ENCODE measurements around the gene ZSWIM5. TPM values are rescaled to one million over a fixed set of nuclear protein-coding genes. Genes with fewer than 3 reads are reported as not detected.

The ZSWIM5 gene
- total RNA-seq, 4 donors from 2014 or later: 1.3 to 2.2 (median 1.7) TPM

DNA sequence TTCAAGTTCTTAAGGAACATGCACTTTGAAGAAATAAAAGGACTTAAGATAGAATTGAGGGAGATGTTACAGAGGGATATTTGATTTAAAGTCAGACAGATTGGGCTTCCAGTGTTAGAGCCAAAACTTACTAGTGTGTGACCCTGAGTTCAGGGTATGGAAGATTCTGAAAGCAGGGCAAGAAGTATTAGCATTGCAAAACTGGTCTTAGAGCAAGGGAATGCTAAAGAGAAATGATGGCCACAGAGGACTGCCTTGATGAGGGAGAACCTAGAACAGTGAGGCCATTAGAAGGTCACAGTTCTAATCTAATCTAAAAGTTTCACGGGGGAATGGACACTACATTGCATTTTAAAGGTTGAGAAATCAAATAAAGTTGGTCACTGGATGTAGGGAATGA lies 148.9 kb downstream of the ZSWIM5 start:
- TF ChIP-seq, protein P1, sequence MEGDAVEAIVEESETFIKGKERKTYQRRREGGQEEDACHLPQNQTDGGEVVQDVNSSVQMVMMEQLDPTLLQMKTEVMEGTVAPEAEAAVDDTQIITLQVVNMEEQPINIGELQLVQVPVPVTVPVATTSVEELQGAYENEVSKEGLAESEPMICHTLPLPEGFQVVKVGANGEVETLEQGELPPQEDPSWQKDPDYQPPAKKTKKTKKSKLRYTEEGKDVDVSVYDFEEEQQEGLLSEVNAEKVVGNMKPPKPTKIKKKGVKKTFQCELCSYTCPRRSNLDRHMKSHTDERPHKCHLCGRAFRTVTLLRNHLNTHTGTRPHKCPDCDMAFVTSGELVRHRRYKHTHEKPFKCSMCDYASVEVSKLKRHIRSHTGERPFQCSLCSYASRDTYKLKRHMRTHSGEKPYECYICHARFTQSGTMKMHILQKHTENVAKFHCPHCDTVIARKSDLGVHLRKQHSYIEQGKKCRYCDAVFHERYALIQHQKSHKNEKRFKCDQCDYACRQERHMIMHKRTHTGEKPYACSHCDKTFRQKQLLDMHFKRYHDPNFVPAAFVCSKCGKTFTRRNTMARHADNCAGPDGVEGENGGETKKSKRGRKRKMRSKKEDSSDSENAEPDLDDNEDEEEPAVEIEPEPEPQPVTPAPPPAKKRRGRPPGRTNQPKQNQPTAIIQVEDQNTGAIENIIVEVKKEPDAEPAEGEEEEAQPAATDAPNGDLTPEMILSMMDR (IDR thresholded peaks at IDR 0.05): no peak
- no peak for TF ChIP-seq POLR2A (IDR thresholded peaks at IDR 0.05)
- intact Hi-C loops (cut with DNase I; ENCODE audit: low total_unique reads): no loop called here
- H3K4me3 ChIP-seq (ENCODE audit: low read depth, poor library complexity, severe bottlenecking): no peak overlapping the region
- WGBS, 2 donors: 85 to 91% methylated on average over 1 of the region's 1 CpG
- DNase-seq (ENCODE audit: low spot score in 2 of 2): no peak

DNA sequence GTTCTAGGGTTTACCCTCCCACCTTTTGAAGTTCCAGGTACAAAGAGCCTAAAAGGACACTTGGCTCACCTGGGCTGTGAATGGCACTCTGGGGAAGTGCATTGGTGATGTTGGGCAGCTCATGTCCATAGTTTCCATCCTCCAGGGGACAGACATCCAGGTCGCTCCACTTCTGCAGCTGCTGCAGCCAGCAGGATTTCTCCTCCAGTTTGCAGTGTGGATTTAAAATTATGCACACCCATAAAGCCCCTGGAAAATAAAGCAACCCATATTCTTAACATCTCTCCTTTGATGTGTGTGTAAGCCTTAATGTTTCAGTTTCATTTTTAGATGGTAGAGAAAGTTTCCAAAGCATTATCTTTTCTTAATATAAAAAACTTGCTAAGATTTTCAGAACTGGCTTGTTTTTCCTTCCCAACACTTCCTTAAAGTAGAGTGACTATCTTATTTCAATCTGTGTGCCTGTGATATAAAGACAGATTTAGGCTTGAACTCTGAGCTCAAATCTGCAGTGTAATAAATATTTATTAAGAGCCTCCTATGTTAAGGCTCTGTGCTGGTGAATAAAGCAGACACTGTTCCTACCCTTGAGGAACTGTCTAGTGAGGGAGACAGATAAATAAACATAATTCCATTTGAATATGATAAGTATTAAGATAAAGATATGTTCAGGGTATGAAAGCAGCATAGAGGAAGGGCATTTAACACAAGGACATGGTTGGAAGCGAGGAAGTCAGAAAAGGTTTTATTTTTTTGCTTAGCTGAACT lies 155.2 kb downstream of the ZSWIM5 start:
- DNase-seq (ENCODE audit: low spot score in 2 of 2): no peak
- intact Hi-C loops (cut with DNase I; ENCODE audit: low total_unique reads): no loop called here
- no peak overlapping the region for H3K4me3 ChIP-seq (ENCODE audit: low read depth, poor library complexity, severe bottlenecking)
- WGBS, 2 donors: 67 to 78% methylated on average over 2 of the region's 2 CpGs
- TF ChIP-seq POLR2A (IDR thresholded peaks at IDR 0.05): no peak
- TF ChIP-seq, protein P1 (IDR thresholded peaks at IDR 0.05): no peak

DNA sequence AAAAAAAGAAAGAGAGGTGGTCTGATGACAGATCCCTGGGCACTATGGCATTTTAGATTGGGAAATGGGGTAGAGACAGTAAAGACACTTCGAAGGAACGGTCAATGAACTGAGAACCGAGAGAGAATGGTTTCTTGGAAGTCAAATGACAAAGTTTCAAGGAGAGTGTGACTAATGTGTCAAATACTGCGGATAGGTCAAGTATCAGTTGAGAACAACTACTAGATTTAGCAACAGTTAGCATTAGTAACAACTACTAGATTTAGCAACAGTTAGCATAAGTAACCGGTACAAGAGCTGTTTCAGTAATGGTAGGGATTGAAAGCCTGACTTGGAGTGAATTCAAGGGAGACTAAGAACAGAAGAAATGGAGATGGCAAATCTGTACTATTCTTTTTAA lies 159.4 kb downstream of the ZSWIM5 start:
- WGBS, 2 donors: 95% methylated on average over 5 of the region's 5 CpGs
- no peak overlapping the region for H3K4me3 ChIP-seq (ENCODE audit: low read depth, poor library complexity, severe bottlenecking)
- intact Hi-C loops (cut with DNase I; ENCODE audit: low total_unique reads): no loop called here
- no peak for TF ChIP-seq POLR2A (IDR thresholded peaks at IDR 0.05)
- TF ChIP-seq, protein P1 (IDR thresholded peaks at IDR 0.05): no peak
- DNase-seq (ENCODE audit: low spot score in 2 of 2): no peak

DNA sequence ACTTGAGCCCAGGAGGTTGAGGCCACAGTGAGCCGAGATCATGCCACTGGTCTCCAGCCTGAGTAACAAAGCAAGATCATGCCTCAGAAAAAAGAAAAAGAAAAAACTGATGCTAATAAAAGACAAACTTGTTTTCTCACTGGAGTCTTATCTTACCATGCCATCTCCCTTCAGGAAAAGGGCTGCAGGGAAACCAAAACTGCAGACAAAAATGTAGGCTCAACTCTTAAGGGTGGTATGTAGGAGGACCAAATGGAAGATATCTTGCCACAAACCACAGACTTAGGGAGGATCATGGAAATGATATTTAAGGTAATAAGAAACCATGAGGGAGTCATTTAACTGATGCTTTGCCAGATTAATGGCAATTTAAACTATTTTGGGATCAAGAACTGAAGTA lies 161.5 kb downstream of the ZSWIM5 start:
- TF ChIP-seq POLR2A (IDR thresholded peaks at IDR 0.05): no peak
- TF ChIP-seq, protein P1 (IDR thresholded peaks at IDR 0.05): no peak
- 77 to 89% methylated on average over 1 of the region's 1 CpG for WGBS, 2 donors
- intact Hi-C loops (cut with DNase I; ENCODE audit: low total_unique reads): no loop called here

DNA sequence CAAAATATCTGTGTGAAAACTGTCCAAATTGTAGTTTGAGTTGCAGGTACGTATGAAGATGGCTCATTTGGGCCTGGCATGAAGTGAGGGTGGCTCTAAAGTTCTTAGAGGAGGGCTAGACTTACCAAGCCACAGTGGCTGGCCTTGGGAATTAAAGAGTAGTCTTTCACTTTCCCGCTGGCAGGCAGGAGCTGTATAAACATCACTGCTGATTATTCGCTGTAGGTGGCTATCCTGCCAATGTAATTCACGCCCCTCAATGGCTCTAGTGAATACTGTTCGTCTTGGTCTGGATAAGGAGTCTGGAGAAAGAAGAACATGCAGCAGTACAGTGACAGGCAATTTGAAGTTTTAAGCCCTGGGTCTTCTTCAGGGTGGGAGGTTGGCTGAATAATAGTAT lies 163.3 kb downstream of the ZSWIM5 start:
- 87 to 98% methylated on average over 5 of the region's 5 CpGs for WGBS, 2 donors
- DNase-seq (ENCODE audit: low spot score in 2 of 2): no peak
- intact Hi-C loops (cut with DNase I; ENCODE audit: low total_unique reads): no loop called here
- no peak overlapping the region for H3K4me3 ChIP-seq (ENCODE audit: low read depth, poor library complexity, severe bottlenecking)
- TF ChIP-seq POLR2A (IDR thresholded peaks at IDR 0.05): no peak
- TF ChIP-seq, protein P1 (IDR thresholded peaks at IDR 0.05): no peak

More for the DNA sequence above, 161.5 kb downstream of the ZSWIM5 start:
- no peak overlapping the region for H3K4me3 ChIP-seq (ENCODE audit: low read depth, poor library complexity, severe bottlenecking)
- DNase-seq (ENCODE audit: low spot score in 2 of 2): no peak

DNA sequence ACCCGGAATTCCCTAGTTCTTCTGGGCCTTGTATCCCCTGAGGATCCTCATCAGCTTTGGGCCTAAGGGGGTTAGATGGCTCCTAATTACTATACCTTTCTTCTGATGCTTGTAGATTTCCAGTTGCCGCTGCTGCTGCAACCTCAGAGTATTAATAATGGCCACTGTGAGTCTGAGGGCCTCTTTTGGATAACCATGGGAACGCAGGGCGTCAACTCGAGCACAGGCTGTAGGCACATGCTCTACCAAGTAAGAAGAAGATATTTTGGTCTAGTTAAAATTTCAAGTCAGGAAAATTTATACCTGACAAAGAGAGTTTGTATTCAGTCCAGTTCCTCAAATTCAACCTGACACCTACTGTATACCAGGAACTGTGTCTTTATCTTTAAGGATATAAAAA lies 166.1 kb downstream of the ZSWIM5 start:
- DNase-seq (ENCODE audit: low spot score in 2 of 2): no peak
- H3K4me3 ChIP-seq (ENCODE audit: low read depth, poor library complexity, severe bottlenecking): no peak overlapping the region
- intact Hi-C loops (cut with DNase I; ENCODE audit: low total_unique reads): no loop called here
- WGBS, 2 donors: 94 to 96% methylated on average over 5 of the region's 5 CpGs
- no peak for TF ChIP-seq POLR2A (IDR thresholded peaks at IDR 0.05)
- TF ChIP-seq, protein P1 (IDR thresholded peaks at IDR 0.05): no peak

Measured in lower leg skin (tissue), 4 donors.